GM20000 (cell line): ENCODE data around the gene KANTR.

Experiments used
- DNase-seq: peaks from one replicate; pipeline ENCODE4 v3.0.0; 2012; ENCODE audit warnings: low spot score
- TF ChIP-seq, protein P1 (sequence below): IDR thresholded peaks from 2 replicates; pipeline ENCODE4 v1.5.1; 2012; ENCODE audit warnings: mild to moderate bottlenecking, control low read depth; ENCODE audit errors: extremely low read depth, missing control alignments

The KANTR gene

DNA sequence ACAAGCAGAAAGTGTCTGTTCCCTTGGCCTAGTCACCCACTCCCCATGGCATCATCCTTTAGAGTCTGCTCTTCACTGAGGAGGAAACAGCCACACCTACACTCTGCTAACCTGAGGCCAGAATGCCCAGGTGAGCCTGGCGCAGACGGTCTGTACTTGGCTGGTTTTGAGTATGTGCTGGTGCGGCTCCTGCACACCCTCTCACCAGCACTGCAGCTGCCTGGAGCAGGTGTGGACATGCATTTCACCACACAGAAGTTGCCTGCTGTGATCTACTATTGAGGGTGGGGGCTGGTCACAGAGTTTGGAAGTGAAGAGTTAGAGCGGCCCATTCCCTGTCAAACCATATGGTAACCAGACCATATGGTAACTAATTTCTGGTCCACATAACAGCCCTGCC, 39.5 kb downstream of the KANTR start:
- DNase-seq: no peak
- TF ChIP-seq, protein P1, sequence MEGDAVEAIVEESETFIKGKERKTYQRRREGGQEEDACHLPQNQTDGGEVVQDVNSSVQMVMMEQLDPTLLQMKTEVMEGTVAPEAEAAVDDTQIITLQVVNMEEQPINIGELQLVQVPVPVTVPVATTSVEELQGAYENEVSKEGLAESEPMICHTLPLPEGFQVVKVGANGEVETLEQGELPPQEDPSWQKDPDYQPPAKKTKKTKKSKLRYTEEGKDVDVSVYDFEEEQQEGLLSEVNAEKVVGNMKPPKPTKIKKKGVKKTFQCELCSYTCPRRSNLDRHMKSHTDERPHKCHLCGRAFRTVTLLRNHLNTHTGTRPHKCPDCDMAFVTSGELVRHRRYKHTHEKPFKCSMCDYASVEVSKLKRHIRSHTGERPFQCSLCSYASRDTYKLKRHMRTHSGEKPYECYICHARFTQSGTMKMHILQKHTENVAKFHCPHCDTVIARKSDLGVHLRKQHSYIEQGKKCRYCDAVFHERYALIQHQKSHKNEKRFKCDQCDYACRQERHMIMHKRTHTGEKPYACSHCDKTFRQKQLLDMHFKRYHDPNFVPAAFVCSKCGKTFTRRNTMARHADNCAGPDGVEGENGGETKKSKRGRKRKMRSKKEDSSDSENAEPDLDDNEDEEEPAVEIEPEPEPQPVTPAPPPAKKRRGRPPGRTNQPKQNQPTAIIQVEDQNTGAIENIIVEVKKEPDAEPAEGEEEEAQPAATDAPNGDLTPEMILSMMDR: no peak

DNA sequence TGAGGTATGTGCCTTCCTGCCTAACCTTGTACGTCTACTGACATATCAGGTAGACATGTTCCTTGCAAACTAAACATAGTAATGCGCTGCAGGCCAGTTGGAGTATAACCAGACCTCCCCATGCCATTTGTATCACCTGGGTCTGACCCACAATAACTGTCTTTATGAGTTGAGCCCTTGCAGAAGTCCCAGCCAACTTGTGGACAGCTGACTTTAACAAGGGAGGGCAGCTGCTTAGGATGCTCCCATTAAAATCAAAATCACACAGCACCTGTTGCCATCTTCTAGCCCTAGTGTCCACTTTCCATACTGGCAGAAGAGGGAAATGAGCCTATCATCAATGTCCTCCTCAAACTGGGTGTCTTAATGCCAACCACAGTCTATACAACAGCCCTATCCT, 41.6 kb downstream of the KANTR start:
- no peak for DNase-seq
- TF ChIP-seq, protein P1: no peak

DNA sequence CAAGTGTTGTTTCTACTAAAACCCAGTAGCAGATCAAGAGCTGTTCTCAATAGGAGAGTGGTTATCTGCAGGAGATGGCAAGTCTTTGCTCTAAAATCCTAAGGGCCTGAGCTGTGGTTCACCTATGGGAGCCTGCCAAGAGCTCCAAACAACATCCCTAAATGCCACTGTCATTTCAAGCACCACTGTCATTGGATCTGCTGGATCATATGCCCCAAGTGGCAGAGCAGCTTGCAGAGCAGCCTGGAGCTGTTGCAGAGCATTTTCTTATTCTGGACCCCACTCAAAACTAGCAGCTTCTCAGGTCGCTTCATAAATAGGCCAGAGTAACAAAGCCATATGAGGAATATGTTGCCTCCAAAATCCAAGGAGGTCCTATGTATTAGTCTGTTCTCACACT, 59.6 kb downstream of the KANTR start:
- TF ChIP-seq, protein P1: no peak
- DNase-seq: no peak

DNA sequence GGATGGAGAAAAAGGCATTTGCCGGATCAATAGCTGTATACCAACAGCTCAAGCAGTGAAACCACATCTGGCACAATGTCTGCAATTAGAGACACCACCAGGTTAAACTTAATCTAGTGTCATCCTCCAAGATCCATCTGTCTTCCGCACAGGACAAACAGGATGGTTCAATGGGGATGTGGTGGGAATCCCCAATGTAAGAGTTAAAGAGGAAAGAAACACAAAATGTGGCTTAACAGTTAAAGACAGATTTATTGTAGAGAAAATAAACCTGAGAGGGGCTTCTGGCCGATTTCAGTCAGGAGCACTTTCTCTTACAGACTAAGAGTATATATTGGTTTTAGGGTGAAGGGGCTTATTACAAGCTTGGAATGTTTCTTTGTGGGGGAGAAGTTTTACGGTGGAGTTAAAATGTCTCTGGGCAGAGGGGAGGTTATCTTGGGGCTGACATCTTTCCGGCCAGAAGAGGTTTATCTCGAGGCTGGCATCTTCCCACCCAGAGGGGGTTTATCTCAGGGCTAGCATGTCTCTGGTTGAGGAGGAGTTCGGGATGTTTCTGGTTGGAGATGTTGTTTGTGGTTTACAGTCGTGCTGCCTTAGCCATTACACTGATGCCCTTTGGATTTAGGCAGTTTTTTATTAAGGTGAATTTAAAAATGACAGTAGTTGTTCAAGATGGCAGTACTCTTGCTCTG, 61.7 kb downstream of the KANTR start:
- TF ChIP-seq, protein P1: no peak
- no peak for DNase-seq

DNA sequence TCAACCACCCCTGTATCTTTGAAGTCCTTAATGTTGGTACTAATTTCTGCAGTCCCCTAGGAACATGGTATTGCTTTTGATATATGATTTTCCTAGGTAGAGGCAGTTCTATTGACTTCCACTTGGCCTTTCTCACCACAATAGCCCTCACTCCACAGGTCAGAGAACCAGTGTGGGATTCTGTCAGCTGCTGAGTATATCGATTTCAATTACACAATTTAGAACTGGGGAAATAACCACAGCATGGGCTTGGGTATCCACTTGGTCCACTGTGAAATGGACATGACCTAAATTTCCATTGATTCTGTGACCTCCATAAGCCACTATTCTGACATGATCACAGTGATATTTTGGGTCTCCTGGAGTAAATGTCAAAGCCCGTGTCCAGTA, 62.3 kb downstream of the KANTR start:
- TF ChIP-seq, protein P1: no peak
- DNase-seq: no peak

DNA sequence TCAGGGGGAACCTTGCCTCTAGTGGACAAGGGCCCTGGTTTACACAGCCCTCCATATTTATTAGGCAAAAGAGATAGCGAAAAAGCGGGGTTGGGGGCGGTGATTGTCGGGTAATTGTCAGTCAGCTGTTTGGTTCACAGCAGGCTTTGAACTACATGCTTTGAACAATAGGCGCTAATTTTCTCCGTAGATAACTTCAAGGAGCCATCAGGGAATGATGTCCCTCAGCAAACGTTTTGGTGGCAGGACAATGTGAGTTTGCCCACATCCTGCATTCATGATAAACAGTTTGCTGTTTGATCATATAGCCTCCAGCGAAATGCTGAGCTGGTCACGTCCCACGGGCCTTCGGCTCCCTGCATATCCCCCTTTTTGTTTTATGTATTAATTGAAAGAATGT, 65.2 kb downstream of the KANTR start:
- TF ChIP-seq, protein P1: no peak
- DNase-seq: no peak

DNA sequence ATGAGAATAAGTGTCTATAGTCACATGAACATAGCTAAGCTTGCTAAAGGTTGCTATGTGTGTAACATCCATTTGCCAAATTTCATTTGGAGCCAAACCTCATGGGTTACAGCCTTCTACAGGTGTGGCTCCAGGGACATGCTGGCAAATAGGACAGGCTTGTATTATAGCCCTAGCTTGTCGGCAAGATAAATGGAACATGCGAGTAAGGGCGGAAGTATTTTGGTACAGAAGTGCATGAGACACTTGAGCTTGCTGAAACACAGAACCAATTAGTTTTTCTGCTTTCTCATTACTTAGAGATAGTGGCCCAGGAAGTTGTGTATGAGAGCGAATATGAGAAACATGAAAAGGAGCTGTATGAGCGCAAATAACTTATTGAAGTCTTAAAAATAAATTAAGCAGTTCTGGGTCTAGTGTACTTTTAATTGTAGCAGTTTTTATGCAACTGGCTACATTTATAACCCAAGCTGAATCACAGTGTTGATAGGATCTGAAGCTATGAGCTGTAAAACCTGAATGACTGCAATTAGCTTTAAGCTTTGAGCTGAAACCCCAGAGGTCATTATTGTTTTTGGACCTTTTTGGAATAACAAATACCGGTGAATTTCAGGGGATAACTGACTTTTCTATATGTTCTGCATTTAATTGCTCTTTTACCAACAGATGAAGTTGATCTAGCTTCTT, 66.5 kb downstream of the KANTR start:
- DNase-seq: no peak
- TF ChIP-seq, protein P1: no peak
